GM21737 (cell line): ENCODE measurements around the gene ABCC1.

Source experiments
- ATAC-seq: cut with Tn5 transposase; IDR thresholded peaks from one replicate; pipeline ENCODE4 v1.9.1; 2021; ENCODE audit warnings: mild to moderate bottlenecking, moderate library complexity; ENCODE audit not compliant: unreplicated experiment

Gene ABCC1

DNA sequence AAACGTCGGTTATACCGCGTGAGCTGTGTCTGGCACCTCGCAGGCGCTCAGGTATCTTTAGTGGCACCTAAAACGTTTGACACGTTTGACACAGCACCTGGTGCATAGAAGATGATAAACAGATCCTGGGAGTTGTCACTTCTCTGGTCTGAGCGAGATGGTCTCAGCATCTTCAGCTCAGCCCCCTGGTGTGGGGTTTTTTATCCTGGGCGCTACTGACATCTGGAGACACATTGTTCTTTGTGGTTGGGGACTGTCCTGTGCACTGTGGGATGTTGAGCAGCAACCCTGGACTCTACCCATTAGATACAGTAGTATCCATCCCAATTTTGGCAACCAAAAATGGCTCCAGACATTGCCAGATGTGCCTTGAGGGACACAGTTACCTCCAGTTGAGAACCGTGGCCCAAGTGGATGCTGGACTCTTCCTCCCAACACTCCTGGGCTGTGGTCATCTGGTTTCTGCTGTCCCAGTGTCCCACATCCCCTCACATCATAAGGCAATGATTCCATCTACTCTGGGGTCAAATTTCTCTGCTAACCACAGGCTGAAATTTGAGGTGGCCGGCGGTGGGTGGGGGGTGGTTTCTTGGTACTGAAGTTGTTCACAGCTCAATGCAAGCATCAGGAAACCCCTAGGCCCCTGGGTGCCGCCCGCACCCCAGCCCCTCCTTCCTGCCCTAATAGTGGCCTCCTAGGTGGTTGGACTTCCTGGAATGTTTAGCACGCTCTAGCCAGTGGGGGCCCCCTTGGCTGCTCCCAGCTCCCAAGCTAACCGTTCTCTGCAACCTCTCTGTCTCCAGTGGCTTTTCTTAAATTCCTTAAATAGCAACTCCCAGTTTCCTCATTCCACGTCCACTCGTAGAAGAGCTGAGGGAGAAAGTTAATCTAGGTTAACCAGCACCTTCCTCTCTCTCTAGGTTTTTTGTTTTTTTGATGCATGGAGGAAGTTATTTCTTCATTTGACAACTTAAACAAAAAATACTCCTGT is 124.8 kb downstream of the ABCC1 start:
- ATAC-seq: no peak

DNA sequence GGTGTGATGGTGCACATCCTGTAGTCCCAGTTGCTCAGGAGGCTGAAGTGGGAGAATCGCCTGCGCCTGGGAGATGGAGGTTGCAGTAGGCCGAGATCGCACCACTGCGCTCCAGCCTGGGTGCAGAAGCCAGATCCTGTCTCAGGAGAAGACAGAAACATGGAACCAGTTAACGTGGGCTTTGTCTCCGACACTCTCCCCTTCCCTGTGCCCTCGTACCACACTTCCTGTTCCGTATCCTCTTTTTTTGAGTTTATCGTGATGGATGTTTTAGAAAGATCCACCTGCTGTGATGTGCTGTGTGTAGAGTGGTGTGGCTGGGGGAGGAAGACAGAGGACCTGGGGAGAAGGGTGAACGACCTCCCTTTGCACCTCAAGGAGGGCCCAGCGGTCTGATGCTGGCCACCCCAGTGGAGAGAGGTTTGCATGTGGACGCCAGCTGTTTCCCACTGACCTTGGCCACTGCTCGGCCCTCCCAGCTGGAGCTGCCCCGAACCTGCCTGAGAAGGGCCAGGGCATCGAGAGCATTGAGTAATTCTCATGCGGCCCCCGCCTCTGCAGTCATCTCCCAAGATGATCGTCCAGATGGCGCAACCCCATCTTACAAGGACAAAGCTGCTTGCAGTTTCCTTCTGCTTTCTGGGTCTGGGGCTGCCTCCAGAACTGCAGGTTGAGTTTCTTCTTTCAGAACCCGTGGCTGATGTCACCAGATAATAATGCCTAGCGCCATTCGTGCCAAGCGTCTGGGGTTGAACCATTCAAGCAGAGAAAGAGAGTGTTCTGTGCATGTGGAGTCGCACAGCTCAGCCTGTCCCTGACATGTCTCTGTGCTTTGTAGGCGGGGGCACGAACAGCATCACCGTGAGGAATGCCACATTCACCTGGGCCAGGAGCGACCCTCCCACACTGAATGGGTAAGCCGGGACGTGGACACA is 126.3 kb downstream of the ABCC1 start:
- no peak for ATAC-seq

DNA sequence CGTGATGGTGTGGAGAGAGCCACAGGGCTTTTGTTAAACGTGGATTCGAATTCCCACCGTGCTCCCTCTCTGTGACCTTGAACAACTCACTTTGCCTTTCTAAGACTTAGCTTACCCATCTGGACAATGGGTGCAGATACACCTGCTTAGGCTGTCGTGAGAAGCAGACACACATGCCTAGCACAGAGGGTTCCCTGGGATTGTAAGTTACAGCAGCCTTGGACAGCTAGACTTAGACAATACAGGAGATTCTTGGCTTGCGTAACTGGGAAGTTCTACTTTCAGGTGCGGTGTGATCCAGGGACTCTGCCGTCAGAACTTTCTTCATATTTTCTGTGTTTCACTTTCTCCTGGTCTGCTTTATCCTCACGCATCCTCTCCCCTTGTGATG is 127.0 kb downstream of the ABCC1 start:
- ATAC-seq: no peak

DNA sequence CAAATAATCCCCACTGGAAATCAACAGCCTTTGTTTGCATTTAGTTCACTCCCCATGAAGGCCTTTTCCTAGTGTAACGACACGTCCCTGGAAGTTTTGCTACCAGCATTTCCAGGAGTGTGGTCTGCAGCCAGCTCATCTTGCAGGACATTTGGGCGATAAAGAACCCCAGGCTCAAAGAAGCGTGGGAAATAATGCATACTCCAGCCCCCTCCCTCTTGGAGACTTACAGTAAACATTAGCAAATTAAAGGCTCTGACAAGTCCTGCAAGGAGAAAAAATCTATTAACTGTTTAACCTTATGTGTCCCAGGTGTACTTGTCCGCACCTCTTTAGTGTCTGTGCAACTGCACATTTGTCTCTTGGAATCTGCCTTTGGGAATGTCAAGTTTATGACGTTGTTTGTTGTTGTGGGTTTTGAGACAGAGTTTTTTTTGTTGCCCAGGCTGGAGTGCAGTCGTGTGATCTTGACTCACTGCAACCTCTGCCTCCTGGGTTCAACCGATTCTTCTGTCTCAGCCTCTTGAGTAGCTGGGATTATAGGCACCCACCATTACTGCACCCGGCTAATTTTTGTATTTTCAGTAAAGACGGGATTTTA is 131.1 kb downstream of the ABCC1 start:
- no peak for ATAC-seq

DNA sequence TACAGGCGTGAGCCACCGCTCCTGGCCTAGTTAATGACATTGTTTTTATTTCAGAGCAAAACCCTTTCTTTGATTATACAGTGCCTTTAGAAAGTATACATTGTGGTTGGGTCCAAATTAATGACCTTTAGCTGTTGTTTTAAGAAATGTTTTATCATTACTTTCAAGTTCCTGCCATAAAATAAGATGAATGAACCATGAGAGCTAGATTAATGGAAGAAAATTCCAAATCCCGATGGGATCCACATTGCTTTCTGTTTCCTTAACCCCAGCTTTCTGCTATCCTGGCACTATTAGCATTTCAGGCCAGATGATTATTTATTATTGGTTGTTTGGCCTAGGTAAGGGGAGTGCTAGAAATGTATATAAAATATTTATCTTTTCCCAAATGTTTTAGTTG is 131.7 kb downstream of the ABCC1 start:
- ATAC-seq: no peak

DNA sequence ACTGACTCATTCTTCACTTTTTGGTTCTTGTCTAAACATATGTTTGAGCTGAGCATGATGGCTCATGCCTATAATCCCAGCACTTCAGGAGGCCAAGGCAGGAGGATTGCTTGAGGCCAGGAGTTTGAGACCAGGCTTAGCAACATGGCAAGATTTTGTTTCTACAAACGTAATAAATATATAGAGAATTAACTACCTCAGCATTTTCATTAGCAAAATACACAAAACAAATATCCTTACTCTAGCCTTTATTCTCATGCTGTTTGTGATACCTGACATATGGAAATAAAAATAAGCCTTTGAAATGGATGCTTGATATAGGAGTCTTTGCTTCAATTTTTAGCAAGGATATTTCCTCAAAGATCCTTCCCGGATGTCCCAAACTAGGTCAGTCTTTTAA is 132.8 kb downstream of the ABCC1 start:
- ATAC-seq: no peak

DNA sequence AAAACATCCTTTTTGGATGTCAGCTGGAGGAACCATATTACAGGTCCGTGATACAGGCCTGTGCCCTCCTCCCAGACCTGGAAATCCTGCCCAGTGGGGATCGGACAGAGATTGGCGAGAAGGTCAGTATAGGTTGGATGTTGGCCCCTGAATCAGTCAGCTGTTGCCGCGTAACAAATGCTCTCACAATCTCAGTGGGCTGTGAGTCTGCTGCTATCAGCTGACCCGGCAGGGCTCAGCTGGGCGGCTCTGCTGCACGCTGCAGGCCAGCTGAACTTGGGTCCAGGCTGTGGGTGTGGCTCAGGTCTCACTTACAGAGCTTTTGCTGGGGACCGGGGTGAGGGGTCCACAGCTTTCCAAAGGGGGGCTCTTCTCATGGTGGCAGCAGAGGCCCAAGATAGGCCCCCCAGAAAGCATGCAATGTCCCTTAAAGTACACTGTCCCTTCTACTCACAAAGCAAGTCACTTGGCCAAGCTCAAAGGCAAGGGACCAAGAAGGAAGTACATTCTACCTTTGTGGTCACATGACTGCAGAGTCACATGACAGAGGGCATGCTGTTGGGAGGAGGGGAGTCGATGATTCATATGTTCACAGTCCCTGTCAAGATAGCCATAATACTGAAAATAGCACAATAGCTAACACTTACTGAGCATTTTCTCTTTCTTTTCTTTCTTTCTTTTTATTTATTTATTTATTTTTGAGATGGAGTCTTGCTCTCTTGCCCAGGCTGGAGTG is 134.2 kb downstream of the ABCC1 start:
- no peak for ATAC-seq

DNA sequence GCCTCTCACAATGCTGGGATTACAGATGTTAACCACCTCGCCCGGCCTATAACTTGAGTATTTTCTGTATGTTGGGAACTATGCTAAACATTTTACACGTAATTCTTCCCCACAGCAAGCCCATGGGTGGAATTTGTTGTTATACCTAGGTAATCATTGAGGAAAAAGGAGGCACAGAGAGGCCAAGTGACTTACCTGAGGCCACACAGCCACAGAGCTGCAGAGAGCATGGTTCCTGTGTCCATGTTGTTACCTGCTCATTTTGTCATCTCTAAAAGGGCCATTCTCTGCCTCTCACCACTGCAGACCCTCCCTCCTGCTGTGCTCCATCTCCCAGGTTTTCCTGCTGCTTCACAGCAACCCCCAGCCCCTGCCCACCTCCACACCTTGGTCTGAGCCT is 135.5 kb downstream of the ABCC1 start:
- ATAC-seq: no peak

DNA sequence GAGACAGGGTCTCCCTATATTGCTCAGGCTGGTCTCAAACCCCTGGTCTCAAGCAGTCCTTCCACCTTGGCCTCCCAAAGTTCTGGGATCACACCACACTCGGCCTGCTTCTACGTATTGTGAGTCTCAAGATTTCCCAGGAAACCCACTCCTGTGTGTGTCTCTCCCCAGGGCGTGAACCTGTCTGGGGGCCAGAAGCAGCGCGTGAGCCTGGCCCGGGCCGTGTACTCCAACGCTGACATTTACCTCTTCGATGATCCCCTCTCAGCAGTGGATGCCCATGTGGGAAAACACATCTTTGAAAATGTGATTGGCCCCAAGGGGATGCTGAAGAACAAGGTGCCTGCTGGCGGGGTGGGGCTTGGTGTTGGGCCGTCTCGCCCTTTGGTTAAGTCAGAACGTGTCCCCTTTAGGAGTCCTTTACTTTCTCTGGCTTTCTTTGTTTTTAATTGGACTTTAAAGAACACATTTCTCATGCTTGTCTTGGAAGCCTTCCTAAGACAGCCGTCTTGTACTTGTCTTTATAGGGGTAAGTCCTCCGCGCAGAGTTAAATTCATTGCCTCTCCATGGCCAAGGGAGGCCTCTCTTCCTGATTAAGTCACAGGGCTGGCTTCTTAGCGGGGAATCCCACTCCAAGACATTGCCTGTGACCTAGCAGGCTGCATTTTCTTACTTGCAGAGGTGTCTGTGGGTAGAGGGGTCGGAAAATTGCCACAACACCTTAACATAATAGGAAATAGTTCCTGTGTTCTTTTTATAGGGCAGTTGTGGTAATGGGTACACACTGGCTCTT is 137.4 kb downstream of the ABCC1 start:
- no peak for ATAC-seq

DNA sequence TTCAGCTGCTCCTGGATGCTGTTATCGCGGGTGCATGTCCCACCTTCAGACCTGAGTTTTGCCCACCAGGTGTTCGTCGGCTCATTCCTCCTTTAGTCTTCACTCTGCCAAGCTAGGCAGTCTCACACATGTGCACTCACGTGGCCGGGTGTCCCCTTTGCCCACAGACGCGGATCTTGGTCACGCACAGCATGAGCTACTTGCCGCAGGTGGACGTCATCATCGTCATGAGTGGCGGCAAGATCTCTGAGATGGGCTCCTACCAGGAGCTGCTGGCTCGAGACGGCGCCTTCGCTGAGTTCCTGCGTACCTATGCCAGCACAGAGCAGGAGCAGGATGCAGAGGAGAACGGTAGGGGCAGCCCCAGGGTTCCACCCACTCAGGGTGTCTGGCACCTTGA is 140.8 kb downstream of the ABCC1 start:
- no peak for ATAC-seq

DNA sequence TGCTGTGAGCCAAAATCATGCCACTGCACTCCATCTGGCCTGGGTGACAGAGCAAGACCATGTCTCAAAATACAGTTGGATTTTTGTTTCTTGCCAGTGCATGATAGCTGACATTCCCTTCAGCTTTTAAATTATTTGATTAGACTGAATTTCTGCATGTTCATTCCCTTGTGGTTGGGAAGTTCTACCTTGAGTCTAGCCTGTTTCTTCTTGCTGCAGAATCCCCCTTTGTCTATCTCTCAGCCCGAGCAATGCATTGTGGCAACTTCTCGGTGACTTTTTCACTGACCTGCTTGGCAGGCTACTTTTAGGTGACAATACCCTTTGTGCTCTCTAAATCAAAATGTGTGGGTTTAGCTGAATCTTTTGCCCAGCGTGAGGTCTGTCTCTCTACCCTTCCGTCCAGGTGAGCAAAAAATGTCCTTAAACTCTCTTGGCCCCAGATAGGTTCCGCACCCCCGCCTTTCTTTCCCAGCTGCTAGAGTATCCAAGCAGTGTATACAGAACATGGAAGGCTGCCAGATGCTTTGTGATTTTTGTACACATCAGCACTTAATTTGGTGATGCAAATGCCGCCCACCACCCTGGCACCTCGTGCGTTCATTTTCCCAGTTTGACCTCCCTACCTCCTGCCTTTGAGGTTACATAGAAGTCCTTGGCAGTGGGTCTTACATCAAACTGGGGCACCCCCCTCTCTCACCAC is 143.7 kb downstream of the ABCC1 start:
- ATAC-seq: no peak

DNA sequence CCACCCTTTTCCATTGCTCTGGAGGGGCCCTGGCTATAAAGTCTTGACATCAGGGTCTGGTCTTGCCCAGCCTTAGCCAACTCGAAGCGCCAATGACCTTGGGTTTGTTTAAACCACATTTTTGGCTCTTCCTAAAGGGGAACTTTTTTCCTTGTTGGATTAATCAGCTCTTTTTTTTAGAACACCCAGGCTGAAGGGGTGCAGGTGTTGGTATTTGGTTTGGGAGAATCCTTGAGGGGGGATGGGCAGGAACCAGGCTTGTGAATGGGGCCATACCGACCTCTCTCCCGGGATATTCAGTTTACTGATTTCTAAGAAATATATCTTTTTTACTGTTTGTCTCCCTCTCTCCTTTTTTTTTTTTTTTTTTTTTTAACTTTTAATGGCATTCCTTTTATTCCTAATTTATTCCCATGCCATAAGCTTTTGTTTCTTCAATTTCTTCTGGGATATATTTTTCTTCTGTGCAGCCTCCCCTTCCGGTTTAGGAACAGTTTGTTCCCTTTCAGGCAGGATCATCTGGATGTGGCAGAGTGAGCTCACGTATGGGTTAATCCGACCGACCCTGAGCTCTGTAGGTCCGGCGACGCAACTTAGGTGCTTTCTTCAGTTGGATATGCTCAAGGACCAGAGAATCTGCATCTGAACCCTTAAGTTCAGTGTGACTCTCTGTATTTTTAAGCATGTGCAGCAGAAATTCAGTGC is 144.4 kb downstream of the ABCC1 start:
- no peak for ATAC-seq

DNA sequence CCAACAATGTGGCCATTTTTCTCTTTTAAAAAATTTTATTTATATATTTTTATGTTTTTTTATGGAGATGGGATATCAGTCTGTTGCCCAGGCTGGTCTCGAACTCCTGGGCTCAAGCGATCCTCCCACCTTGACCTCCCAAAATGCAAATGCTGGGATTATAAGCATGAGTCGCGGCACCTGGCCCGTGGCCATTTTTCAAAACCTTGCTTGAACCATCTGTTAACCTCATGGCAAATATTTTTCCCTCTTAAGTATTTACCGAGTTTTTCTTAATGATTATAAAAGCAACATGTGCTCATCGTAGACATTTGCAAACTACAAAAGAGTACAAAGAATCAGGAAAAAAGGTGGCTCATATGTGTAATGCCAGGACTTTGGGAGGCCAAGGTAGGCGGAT is 146.2 kb downstream of the ABCC1 start:
- ATAC-seq: no peak

DNA sequence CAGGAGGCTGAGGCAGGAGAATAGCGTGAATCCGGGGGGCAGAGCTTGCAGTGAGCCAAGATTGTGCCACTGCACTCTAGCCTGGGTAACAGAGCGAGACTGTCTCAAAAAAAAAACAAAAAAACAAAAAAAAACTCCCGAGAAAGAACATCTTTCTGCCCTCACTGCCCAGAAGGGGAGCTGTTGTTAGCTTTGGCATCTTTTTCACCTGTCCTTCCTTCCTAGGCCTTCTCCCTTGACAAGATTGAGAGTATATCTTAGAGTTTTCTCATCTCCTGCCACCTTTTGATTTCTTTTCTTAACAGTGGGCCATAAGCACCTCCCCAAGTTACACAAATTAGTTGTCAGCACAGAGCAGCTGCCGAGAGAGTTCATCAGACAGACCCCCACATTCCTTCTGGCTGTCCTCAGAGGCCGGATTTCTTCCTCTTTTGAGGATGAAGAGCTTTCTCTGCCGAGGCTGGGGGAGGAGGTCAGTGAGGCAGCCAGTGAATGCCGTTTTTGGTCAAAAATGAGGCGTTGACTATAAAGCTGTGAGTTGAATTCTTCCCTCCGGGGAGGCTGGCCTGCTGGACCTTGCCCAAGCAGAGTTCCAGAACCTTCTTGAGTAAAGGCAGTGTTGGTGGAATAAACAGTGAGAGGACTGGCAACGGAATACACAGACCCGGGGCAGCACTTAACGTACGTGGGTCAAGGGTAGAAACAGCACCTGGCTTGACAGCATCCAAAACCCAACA is 146.9 kb downstream of the ABCC1 start:
- no peak for ATAC-seq

DNA sequence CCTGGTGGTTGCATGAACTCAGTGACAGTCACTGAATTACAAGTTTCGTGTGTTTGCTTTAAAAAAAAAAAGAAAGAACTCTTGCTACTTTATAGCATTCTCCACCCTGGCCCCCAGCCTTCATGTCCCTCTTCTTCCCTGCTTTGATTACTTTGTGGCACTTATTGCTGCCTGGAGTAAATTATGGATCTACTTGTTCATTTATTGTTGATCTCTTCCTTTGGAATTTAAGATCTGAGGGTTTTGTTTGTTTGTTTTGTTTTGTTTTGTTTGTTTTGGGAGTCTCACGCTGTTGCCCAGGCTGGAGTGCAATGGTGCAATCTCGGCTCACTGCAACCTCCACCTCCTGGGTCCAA is 147.4 kb downstream of the ABCC1 start:
- no peak for ATAC-seq

DNA sequence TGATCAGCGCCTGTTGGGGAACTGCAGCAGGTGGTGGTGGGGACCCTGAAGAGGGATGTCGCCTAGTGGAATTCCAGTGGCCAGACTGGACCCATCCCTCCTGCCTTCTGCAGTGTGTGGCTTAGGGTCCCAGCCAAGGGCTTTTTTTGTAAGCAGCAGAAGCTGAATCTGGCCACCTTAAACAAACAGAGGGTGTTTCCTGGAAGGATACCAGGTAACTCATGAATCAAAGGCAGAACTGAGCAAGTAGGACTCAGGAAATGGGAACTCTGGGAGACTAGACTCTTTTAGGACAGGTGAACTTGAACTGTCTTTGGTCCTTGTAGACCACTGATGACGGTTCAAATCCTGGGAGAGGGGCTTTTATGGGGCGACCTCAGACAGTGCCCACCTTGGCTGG is 149.9 kb downstream of the ABCC1 start:
- no peak for ATAC-seq

DNA sequence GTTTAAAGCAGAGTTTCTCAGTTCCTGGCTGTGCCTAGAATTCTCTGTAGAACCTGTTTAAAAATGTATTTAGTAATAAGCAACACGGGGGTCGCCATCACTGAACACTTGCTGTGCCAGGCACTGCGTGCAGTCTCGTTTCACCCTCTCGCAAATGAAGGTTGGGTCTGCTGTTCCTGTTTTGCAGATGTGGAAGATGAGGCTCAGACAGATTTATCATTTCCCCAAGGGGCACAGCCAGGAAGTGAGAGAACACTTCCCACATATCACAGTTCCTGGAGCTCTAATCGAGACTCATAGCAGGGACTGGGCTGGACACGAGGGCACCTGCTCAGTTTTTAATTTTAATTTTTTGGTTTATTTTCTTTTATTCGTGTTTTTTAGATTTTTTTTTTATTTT is 151.2 kb downstream of the ABCC1 start:
- ATAC-seq: no peak

DNA sequence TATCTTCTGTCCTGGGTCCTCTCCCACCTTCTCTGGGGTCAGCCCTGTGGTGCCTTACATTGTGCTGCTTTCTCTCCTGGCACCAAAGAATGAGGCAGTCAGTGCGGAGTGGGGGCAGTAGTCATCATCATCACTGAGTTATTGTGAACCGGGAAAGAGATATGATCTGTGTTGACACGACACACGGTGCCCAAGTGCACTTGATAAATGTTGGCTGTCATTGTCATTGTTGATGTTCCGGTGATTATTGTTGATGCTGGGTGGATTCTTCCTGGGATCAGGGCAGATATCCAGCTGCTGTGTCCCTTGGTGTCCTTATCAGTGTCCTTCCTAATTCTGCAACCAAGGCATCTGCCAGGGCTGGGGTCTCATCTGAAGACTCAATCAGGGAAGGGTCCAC is 152.2 kb downstream of the ABCC1 start:
- ATAC-seq: no peak
